Adrenal gland (tissue), 5 donors: ENCODE results near the gene OR13D1.

ENCODE experiments used
- CTCF ChIP-seq, 6 experiments: fragments of 450-650 bp in 4 of 6; fragments of 200-600 bp in 2 of 6; sonication (generic) in 1 of 6; IDR thresholded peaks; 1 replicate in 5 of 6; 2 replicates in 1 of 6; pipeline versions ENCODE4 v1.5.1 to v1.8.0; 2016 to 2021; ENCODE audit warnings: antibody characterized with exemption in 6 of 6, mild to moderate bottlenecking in 2 of 6, moderate library complexity in 1 of 6
- POLR2A ChIP-seq, 2 donors: fragments of 450-650 bp; IDR thresholded peaks; one replicate each; pipeline ENCODE4 v1.6.1; 2017; ENCODE audit warnings: antibody characterized with exemption in 2 of 2, mild to moderate bottlenecking in 2 of 2, moderate library complexity in 1 of 2
- donor health status: DM: no; HTN: no; CAD: no.

GRCh38 chr9:104686081-104686480 lies 8.2 kb upstream of the OR13D1 start:
- TF ChIP-seq CTCF (IDR thresholded peaks at IDR 0.05) (no peak), POLR2A (IDR thresholded peaks at IDR 0.05) (no peak)
